GM12878 (cell line): ENCODE measurements around the gene NR2F2. TPM values are rescaled to one million over a fixed set of nuclear protein-coding genes. Genes with fewer than 3 reads are reported as not detected.

ENCODE experiments used
- ATAC-seq: fragments of 200-7000 bp; cut with Tn5 transposase; 3 replicates; pipeline ENCODE4 v1.9.1; 2020; ENCODE audit warnings: mild to moderate bottlenecking, moderate library complexity
- BruUV-seq: library from RNA; stranded (reverse); fragments of 400-500 nt; replicated peaks from 2 replicates; lab custom pipeline; 2021; lab: Mats Ljungman, UMichigan
- CTCF ChIA-PET: fragments of 300-600 bp; sonication (Branson Sonifier 250); formaldehyde crosslinking; extraction: SDS; loops from one replicate; lab custom pipeline; 2021; ENCODE audit warnings: inconsistent platforms; lab: Yijun Ruan, JAX
- POLR2A ChIA-PET: fragments of 350-600 bp; formaldehyde crosslinking; extraction: SDS; loops from one replicate; lab custom pipeline; 2021; ENCODE audit warnings: inconsistent platforms; lab: Charles Lee
- RAD21 ChIA-PET: fragments of 300-600 bp; sonication (Branson Sonifier 250); formaldehyde crosslinking; loops from one replicate; lab custom pipeline; 2023; ENCODE audit warnings: antibody characterized with exemption; ENCODE audit not compliant: unreplicated experiment; lab: Charles Lee
- SMC1A ChIA-PET: fragments of 300-600 bp; sonication (Branson Sonifier 250); formaldehyde crosslinking; loops from one replicate; lab custom pipeline; 2023; ENCODE audit not compliant: unreplicated experiment, uncharacterized antibody; lab: Charles Lee
- DNase-seq: peaks from one replicate; pipeline ENCODE4 v3.0.0-alpha.2; 2011; ENCODE audit warnings: low read depth, low spot score
- FAIRE-seq: peaks from 3 replicates; lab custom pipeline; 2011; peaks lifted over from hg19 to GRCh38; lab: Jason Lieb, UNC
- H2AFZ ChIP-seq: 2 replicates; pipeline ENCODE4 v1.6.0; 2011; ENCODE audit warnings: low read depth, low read length, control low read depth; ENCODE audit not compliant: control insufficient read depth
- H3K27ac ChIP-seq: 2 replicates; pipeline ENCODE4 v1.5.1; 2011; ENCODE audit warnings: control low read depth; ENCODE audit not compliant: control insufficient read depth, insufficient read depth
- H3K27me3 ChIP-seq, 2 experiments: replicated peaks in 1 of 2; 2 replicates each; pipeline versions ENCODE4 v1.6.0 to v1.6.1; 2011; ENCODE audit warnings: low read length in 1 of 2; ENCODE audit not compliant: control insufficient read depth in 2 of 2, insufficient read depth in 2 of 2
- H3K36me3 ChIP-seq, 2 experiments: 2 replicates each; pipeline ENCODE4 v1.5.1; 2011; ENCODE audit warnings: low read length in 1 of 2; ENCODE audit not compliant: control insufficient read depth in 2 of 2, insufficient read depth in 2 of 2
- H3K4me1 ChIP-seq: 2 replicates; pipeline ENCODE4 v1.6.1; 2011; ENCODE audit warnings: mild to moderate bottlenecking, low read length, moderate library complexity, mixed read lengths; ENCODE audit not compliant: control insufficient read depth, insufficient read depth
- H3K4me2 ChIP-seq: 2 replicates; pipeline ENCODE4 v1.6.0; 2011; ENCODE audit warnings: control low read depth; ENCODE audit not compliant: control insufficient read depth, insufficient read depth
- H3K4me3 ChIP-seq: fragments of 200-600 bp; sonication (generic); 2 replicates; pipeline ENCODE4 v1.5.1; 2016
- H3K79me2 ChIP-seq: 2 replicates; pipeline ENCODE4 v1.6.0; 2011; ENCODE audit warnings: low read length; ENCODE audit not compliant: control insufficient read depth, insufficient read depth
- H3K9ac ChIP-seq: 2 replicates; pipeline ENCODE4 v1.8.0; 2011; ENCODE audit warnings: low read length, control low read depth, mixed read lengths; ENCODE audit not compliant: control insufficient read depth, insufficient read depth
- H3K9me3 ChIP-seq: replicated peaks from 3 replicates; pipeline ENCODE4 v1.5.1; 2011; ENCODE audit warnings: mild to moderate bottlenecking, low read length; ENCODE audit not compliant: control insufficient read depth, insufficient read depth
- H4K20me1 ChIP-seq: 2 replicates; pipeline ENCODE4 v1.6.0; 2011; ENCODE audit not compliant: control insufficient read depth, insufficient read depth
- BCL3 ChIP-seq: IDR thresholded peaks from 2 replicates; pipeline ENCODE4 v1.6.1; 2011; ENCODE audit warnings: borderline replicate concordance, low read depth, mild to moderate bottlenecking, moderate library complexity, low read length; ENCODE audit not compliant: insufficient read depth, poor library complexity, severe bottlenecking
- MXI1 ChIP-seq: fragments of 150-350 bp; IDR thresholded peaks from 2 replicates; pipeline ENCODE4 v1.6.1; 2011; ENCODE audit warnings: low read depth, mild to moderate bottlenecking, inconsistent platforms, low read length, improper control_type of control experiment
- SPI1 ChIP-seq: IDR thresholded peaks from 2 replicates; pipeline ENCODE4 v1.6.1; 2011; ENCODE audit warnings: low read depth, mild to moderate bottlenecking, low read length, moderate library complexity, borderline replicate concordance; ENCODE audit not compliant: insufficient read depth
- TCF3 ChIP-seq: IDR thresholded peaks from 2 replicates; pipeline ENCODE4 v1.6.1; 2012; ENCODE audit warnings: low read depth, mild to moderate bottlenecking, low read length, borderline replicate concordance; ENCODE audit not compliant: insufficient read depth
- WGBS: methylation state at CpG from one replicate; pipeline ENCODE4 v1.1.6; 2016; ENCODE audit warnings: low lambda C conversion rate; ENCODE audit not compliant: insufficient replicate concordance, insufficient coverage; ENCODE audit errors: missing lambda C conversion rate; 5-methylcytosine and 5-hydroxymethylcytosine counted together
- in situ Hi-C: fragments of 300-500 bp; cut with MboI; formaldehyde crosslinking; loops from 9 replicates; pipeline ENCODE4 v1.14.3; 2018; ENCODE audit warnings: mixed read lengths
- intact Hi-C: fragments of 100-400 bp; cut with micrococcal nuclease; formaldehyde crosslinking; loops from one replicate; pipeline ENCODE4 v1.14.2; 2022; ENCODE audit not compliant: unreplicated experiment
- polyA plus RNA-seq, 11 experiments: library from polyadenylated mRNA; depleted of rRNA in 4 of 11; unstranded in 6 of 11; stranded (reverse) in 5 of 11; fragments of >200 nt; fragmentation: Nextera tagmentation in 4 of 11; fragmentation: Illumina TruSeq in 1 of 11; extraction: Ambion mirVana in 4 of 11; extraction: Trizol in 1 of 11; gene quantifications; 1 replicate in 1 of 11; 2 replicates in 10 of 11; pipeline versions ENCODE4 v1.2.1 to v1.2.3, GENCODE V29; 2011 to 2016; ENCODE audit warnings: inconsistent platforms in 2 of 11, missing spikeins in 2 of 11, low read depth in 1 of 11
- total RNA-seq, 4 experiments: library from RNA; depleted of rRNA in 3 of 4; stranded (reverse); fragments of >200 nt in 3 of 4; fragmentation: Illumina TruSeq in 1 of 4; extraction: Trizol in 1 of 4; gene quantifications; 2 replicates each; pipeline versions ENCODE4 v1.2.1 to v1.2.3, GENCODE V29; 2013 to 2021
- TF ChIP-seq, protein P1 (sequence below): fragments of 450-650 bp; IDR thresholded peaks from 2 replicates; pipeline ENCODE4 v1.6.1; 2016; ENCODE audit warnings: mild to moderate bottlenecking
- TF ChIP-seq, protein P2 (sequence below): fragments of 450-650 bp; conservative IDR thresholded peaks from 2 replicates; pipeline ENCODE4 v1.6.1; 2017; ENCODE audit warnings: mild to moderate bottlenecking, moderate library complexity

The NR2F2 gene
- total and polyA plus RNA-seq, 10 of the 15 experiments (the other 5 are each of a cell fraction or from before 2014, with no cell fraction given), result 1.1 to 10.1 (median 3.2) TPM

DNA sequence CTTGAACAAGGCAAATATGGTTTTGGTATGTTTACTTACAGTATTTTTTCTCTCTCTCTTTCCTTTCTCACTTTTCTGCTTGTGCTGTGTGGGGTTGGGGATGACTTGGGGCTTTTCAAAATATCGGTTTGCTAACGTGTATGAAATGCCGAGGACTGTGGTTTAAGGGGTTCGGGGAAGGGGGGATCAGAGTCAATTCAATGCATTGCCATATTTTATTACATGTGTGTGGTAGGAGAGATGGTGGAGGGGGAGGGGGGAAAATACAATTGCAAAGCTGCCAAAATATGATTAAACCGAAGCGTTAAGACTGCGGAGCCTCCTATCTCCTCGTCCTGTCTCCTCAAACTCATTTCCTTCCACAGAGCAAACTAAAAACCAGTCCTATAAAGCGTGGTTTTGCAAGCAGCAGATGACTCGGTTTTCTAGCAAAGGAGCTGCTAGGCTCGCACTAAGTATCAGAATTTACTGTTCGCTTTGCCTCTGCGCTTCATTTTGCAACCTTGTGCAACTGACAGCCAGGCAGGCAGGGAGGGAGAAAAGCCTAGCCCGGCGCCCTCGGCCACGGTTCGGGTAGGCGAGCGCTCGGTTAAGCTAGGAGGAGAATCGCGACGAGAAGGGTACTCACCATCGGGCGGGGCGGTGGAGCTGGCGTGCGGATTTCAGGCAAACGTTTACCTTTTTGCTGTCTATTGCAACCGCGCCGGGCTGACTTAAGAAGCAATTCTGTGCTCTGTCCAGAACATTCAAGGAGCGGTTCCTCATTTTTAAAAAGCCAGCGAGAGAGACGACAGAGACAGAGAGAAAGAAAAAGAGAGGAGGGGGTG is 4.0 kb upstream of the NR2F2 start:
- peaks cover 6% of the 10 kb centered on the region; the same call in 1 of the 2 replicates for H3K4me1 ChIP-seq
- intact Hi-C loops, result loop anchor here (1.0 to 5.0 kb wide), 8 partner anchors 19 to 911 kb away; no protein-coding TSS in a partner anchor
- POLR2A ChIA-PET, result interaction anchor here (0.6 to 7.4 kb wide), 7 partner anchors 9 to 919 kb away, joined by 3 to 163 read pairs (median 4); no protein-coding TSS in a partner anchor
- in situ Hi-C loops, result loop anchor here (10.0 kb wide), 1 partner anchor 908 kb away; no protein-coding TSS in a partner anchor
- no peak overlapping the region; the same call in 1 of the 2 replicates for H3K9ac ChIP-seq
- H2AFZ ChIP-seq, result peak overlapping the region; percentile 46
- H3K4me2 ChIP-seq, result peak overlapping the region; percentile 74
- H3K4me3 ChIP-seq, result peak overlapping the region; percentile 55
- no peaks in the 10 kb centered on the region for H3K79me2 ChIP-seq
- H3K27ac ChIP-seq, result 0 out of 2 replicates have a peak overlapping the region, but pooled peaks have one; percentile 25
- no peak for DNase-seq
- ATAC-seq, result peak; percentile 18
- TSS peak; percentile 60 for BruUV-seq
- 24% methylated on average over 34 of the region's 36 CpGs for WGBS
- TF ChIP-seq, protein P1, sequence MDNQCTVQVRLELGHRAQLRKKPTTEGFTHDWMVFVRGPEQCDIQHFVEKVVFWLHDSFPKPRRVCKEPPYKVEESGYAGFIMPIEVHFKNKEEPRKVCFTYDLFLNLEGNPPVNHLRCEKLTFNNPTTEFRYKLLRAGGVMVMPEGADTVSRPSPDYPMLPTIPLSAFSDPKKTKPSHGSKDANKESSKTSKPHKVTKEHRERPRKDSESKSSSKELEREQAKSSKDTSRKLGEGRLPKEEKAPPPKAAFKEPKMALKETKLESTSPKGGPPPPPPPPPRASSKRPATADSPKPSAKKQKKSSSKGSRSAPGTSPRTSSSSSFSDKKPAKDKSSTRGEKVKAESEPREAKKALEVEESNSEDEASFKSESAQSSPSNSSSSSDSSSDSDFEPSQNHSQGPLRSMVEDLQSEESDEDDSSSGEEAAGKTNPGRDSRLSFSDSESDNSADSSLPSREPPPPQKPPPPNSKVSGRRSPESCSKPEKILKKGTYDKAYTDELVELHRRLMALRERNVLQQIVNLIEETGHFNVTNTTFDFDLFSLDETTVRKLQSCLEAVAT, result peak; percentile 70; the same call in 1 of the 2 replicates
- peak; percentile 67; the same call in 1 of the 2 replicates for TF ChIP-seq SPI1
- TF ChIP-seq, protein P2, sequence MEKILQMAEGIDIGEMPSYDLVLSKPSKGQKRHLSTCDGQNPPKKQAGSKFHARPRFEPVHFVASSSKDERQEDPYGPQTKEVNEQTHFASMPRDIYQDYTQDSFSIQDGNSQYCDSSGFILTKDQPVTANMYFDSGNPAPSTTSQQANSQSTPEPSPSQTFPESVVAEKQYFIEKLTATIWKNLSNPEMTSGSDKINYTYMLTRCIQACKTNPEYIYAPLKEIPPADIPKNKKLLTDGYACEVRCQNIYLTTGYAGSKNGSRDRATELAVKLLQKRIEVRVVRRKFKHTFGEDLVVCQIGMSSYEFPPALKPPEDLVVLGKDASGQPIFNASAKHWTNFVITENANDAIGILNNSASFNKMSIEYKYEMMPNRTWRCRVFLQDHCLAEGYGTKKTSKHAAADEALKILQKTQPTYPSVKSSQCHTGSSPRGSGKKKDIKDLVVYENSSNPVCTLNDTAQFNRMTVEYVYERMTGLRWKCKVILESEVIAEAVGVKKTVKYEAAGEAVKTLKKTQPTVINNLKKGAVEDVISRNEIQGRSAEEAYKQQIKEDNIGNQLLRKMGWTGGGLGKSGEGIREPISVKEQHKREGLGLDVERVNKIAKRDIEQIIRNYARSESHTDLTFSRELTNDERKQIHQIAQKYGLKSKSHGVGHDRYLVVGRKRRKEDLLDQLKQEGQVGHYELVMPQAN, result peak; percentile 26; the same call in 1 of the 2 replicates
- no peak for TF ChIP-seq TCF3
- no peak for TF ChIP-seq BCL3
- TF ChIP-seq MXI1, result 0 out of 2 replicates have a peak, but pooled peaks have one; percentile 30
- peaks cover 0 to 26% of the 10 kb centered on the region in 2 experiments; a peak in 2 of 4 replicates for H3K27me3 ChIP-seq
- H4K20me1 ChIP-seq, result no peaks in the 10 kb centered on the region
- SMC1A ChIA-PET, result interaction anchor here (0.6 to 7.4 kb wide), 55 partner anchors 9 to 1066 kb away, joined by 3 to 105 read pairs (median 5); no protein-coding TSS in a partner anchor
- RAD21 ChIA-PET, result interaction anchor here (0.6 to 7.6 kb wide), 53 partner anchors 9 to 1429 kb away, joined by 3 to 252 read pairs (median 4); no protein-coding TSS in a partner anchor
- no peaks in the 10 kb centered on the region for H3K36me3 ChIP-seq
- CTCF ChIA-PET, result interaction anchor here (0.6 to 7.2 kb wide), 43 partner anchors 9 to 1657 kb away, joined by 3 to 212 read pairs (median 4); no protein-coding TSS in a partner anchor
- FAIRE-seq, result no peak
- no peaks in the 10 kb centered on the region; the same call in 2 of the 3 replicates for H3K9me3 ChIP-seq
